Hematopoietic multipotent progenitor cell treated with erythropoietin and hydrocortisone succinate and interleukin-3 and kit ligand, for 4 days (in vitro differentiated cells): Measurements from ENCODE around the gene MTERF4.
A peak's percentile ranks its signal among the peaks of the same experiment; 100 is the strongest.

Experiments used
- DNase-seq: peaks from one replicate; pipeline ENCODE4 v3.0.0-alpha.2; 2015

Gene MTERF4

GRCh38 chr2:241068136-241068941, 33.7 kb downstream of the MTERF4 start:
- DNase-seq, result no peak

DNA sequence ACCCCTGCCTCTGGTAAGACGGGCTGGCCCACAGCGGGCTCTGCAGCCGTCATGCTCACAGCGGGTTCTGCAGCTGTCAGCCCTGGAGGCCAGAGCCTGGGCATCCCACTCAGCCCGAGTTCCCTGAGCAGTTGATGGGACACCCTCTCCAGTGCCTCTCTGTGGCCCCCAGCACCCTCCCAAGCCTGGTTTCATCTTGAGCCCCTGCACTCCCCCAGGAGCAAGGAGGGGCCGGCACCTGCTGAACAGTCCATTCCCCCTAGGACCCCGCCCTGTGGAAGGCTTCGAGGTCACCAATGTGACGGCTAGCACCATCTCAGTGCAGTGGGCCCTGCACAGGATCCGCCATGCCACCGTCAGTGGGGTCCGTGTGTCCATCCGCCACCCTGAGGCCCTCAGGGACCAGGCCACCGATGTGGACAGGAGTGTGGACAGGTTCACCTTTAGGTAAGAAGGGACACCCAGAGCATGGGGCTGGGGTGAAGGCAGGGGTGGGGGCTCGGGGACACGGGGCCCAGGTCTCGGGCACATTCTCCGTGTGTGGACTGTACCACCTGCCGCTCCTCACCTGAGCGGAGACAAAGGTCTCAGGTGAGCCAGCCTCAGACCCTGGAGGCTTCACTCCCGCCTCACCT, 34.5 kb downstream of the MTERF4 start:
- DNase-seq, result no peak

DNA sequence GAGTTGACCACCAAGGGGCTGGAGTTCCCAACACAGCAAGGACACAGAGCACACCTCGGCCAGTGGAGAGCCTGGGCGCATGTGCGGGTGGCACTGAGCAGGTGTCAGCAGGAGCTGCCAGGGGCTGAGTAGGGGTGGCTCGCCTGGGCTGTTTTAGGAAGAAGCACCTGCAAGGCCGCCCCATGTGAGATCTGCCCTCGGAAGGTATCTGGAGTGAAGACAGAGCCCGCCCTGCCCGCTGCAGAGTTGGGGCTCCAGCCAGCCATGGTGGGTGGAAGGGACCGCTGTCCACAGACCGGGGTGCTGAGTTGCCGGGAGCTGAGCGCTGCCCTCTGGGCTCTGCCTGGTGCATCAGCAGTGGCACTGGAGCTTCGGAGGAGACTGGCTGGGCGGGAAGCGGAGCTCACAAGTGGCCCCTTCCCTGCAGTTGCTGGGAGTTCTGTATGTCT, 35.2 kb downstream of the MTERF4 start:
- DNase-seq, result peak; percentile 45

DNA sequence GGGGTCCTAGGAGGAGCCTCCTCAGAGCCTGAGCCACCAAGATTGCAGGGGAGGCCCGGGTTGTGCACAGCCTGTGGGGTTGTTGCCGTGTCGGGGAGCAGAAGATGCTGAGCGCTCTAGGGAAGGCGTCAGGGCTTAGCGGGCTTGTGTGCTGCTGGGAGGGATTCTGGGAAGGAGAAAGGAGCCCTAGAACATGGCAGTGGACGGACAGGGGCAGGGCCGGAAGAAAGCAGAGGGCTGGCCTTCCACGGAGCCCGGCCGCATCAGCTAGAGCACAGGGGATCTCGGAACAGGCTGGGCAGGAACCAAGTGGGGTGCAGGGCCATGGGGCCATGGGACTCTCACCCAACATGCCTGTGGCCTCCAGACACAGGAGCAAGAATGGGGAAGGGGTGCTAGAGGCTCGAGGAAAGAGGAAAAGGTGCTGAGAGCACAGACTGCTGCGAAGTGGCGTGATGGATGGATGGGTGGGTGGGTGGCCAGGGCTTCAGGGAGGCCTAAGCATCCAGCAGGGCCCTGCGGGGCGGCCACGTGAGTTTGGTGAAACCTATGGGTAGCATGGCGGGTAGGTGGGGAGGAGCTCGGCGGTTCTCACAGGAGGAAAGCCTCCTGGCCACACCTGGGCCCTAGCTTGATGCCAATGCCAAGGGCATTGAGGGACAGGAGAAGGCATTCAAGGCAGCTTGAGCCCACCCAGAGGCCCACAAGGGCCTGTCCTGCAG, 35.8 kb downstream of the MTERF4 start:
- DNase-seq, result no peak

DNA sequence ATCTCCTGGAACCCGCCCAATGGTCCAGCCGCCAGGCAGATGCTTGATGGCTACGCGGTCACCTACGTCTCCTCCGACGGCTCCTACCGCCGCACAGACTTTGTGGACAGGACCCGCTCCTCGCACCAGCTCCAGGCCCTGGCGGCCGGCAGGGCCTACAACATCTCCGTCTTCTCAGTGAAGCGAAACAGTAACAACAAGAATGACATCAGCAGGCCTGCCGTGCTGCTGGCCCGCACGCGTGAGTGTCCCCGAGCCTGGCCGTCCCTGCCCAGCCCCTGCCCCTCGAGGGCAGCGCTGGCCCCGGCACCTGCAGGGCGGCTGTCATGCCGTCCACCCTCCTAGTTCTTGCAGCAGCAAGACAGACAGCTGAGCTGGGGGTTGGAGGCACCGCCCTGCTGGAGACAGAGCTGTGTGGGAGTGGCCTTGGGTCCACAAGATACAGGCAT, 36.7 kb downstream of the MTERF4 start:
- DNase-seq, result peak; percentile 22

DNA sequence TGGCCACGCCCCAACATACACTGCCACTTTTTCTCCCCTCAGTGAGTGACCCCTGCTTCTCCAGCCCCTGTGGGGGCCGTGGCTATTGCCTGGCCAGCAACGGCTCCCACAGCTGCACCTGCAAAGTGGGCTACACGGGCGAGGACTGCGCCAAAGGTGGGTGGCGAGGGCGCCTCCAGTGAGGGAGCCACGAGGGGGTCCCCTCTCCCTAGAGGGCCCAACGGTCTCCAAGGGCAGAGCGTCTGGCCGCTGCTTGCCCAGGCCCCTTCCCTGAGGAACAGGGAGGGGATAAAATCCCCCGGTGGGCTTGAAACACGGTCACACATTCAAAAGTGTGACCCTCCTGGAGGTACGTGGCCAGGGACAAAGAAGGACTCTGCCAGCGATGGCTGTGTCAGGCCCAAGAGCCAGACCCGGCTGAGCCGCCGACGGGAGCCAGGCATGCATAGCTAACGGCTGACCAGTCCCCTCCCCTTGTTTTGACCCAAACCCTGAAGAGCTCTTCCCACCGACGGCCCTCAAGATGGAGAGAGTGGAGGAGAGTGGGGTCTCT, 37.2 kb downstream of the MTERF4 start:
- DNase-seq, result no peak

DNA sequence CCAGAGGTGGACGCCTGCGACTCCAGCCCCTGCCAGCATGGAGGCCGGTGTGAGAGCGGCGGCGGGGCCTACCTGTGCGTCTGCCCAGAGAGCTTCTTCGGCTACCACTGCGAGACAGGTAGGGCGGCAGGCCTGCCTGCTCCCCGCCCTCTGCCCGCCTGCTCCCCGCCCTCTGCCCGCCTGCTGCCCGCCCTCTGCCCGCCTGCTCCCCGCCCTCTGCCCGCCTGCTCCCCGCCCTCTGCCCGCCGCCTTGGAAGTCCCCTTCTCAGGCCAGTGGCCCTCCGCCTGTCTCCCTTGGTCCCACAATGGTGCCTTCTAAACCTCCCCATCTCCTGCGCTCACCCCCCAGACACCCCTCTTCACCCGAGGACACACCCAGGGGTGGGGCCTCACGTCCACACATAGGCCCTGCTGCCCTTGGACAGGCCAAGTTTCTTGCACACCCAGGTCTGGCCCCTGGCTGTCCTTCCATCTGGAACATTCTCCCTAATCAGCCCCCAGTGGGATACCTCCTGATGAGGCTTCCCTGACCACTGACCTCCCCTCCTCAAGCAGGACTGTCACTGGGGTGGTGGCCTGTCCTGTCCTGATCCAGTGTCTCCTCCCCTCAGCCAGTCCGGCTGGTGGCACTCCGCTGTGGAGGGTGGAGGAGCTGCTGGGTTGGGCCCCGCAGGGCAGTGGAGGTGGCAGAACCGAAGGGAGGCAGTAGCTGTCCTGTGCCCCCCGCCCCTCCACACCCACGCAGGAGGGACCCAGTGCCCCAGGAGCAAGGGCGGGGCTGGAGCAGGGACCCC, 37.9 kb downstream of the MTERF4 start:
- peak; percentile 33 for DNase-seq

DNA sequence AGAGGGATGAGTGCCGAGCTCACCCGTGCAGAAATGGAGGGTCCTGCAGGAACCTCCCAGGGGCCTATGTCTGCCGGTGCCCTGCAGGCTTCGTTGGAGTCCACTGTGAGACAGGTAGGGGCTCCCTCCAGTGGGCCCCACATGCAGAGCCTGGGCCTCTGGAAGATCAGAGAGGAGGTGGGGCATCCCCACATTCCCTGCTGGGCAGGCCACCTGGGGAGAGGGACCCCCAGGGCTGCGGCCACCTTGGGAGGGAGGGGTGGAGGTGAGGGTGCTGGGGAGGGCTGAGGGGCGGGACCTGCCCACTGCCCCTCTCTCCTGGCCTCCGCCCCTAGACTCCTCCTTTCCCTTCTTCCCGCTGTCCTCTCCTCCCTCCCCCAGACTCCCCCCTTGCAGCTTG, 38.5 kb downstream of the MTERF4 start:
- no peak for DNase-seq

DNA sequence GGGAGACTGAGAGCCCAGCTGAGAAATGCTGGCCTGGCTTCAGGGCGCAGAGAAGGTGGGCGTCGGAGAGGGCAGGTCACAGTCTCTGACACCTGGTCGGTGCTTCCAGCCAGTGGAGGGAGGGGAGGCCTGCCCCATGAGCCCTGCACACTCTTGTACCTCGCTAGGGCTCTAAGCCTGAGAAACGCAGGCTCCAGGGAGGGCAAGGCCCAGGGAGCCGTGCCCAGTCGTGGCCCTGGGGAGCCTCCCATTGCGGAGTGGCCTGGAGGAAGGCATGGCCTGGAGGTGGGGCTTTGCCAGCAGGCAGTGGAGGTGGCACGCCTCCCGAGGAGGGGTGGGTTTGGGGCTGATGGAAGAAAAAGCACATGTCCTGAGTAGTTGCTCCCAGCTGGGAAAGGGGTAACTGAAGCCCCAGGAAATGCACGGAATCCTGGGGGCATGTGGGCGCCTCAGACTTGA, 39.0 kb downstream of the MTERF4 start:
- no peak for DNase-seq

GRCh38 chr2:241062389-241063092, 39.5 kb downstream of the MTERF4 start:
- no peak for DNase-seq

DNA sequence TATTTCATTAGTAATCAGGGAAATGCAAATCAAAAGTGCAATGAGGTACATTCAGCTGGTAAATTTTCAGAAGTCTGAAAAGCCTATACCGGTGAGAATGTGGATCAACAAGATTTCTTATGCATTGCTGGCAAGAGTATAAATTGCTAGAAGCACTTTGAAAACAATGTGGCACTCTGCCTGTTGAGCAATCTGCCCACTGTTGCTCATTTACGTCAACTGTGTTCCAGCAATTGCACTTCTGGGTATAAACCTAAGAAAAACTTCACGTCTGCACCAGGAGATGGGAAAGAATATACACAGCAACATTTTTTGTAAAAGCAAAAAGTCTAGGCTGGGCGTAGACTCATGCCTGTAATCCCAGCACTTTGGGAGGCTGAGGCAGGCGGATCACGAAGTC, 40.8 kb downstream of the MTERF4 start:
- no peak for DNase-seq

DNA sequence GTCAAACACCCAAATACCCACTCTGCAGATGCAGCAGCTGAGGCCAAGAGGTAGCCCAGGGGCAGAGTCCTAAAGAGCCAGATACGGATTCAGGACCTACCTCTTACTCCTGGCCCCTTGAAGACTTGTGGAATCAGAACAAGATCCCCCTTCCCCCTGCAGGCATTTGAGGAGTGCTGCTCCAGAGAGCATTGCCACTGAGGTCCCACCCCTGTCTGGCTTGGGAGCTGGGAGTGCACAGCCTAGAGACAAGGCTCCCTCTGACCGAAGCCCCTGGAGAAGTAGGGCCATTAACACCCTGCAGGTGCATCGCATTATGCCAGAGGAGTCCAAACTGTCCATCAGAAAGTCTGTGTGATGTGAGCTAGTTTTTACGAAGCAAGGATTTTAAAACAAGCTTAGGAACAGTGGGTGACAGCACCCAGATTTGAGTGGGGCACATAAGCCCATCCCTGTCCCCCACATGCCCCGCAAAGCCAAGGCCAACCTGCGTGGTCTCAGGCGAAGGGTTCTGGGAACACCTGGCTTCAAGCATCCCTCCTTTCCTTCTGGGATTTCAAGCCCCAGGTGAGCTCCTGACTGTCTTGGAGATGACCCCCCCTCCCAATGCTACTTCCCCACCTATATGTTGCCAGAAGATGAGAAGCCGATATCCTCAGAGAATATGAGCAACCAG, 48.4 kb downstream of the MTERF4 start:
- no peak for DNase-seq

DNA sequence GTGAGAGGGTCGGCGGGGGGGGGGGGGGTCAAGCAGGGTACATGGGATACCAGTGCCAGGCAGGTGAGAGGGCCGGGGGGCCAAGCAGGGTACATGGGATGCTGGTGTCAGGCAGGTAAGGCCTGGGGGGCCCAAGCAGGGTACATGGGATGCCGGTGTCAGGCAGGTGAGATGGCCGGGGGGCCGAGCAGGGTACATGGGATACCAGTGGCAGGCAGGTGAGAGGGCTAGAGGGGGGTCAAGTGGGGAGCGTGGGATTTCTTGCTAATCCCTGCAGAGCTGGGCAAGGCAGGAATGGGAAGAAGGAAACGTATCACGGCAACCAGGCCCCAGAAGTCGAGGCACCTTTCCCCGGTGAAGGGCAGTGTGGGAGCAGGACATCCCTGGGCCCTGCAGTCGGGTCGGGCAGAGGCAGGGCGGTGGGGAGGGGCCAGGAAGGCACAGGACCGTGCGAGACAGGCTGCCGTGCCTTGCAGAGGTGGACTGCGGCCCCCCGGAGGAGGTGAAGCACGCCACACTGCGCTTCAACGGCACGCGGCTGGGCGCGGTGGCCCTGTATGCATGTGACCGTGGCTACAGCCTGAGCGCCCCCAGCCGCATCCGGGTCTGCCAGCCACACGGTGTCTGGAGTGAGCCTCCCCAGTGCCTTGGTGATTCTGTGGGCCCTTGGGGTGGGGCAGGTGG, 49.3 kb downstream of the MTERF4 start:
- DNase-seq, result no peak

DNA sequence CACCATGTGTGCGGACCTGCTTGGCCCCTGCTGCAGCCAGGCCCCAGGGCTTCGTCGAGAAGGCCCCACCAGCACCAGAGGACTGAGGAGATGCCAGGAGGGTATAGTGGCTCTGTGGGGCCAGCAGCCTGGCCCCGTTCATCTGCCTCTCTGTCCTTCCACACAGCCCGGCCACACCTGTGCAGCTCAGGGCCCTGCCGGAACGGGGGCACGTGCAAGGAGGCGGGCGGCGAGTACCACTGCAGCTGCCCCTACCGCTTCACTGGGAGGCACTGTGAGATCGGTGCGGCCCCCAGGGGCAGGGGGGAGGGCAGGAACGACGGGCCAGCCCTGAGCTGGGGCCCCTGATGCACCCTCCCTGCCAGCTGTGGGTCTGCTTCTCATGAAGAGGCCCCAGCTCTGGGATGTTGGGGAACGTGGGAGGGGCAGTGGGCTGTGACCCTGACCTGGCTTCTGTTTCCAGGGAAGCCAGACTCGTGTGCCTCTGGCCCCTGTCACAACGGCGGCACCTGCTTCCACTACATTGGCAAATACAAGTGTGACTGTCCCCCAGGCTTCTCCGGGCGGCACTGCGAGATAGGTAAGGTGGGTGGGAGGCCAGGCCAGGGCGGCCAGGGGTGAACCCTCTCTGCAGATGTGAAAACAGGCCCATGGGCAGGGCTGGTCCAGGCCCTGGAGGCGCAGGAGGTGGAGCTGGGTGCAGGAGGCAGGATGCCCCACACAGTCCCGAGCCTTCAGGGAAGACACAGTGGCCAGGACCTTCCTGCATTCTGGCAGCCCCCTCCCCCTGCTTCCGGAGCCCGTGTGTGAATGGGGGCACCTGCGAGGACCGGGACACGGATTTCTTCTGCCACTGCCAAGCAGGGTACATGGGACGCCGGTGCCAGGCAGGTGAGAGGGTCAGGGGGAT, 50.3 kb downstream of the MTERF4 start:
- DNase-seq, result no peak

DNA sequence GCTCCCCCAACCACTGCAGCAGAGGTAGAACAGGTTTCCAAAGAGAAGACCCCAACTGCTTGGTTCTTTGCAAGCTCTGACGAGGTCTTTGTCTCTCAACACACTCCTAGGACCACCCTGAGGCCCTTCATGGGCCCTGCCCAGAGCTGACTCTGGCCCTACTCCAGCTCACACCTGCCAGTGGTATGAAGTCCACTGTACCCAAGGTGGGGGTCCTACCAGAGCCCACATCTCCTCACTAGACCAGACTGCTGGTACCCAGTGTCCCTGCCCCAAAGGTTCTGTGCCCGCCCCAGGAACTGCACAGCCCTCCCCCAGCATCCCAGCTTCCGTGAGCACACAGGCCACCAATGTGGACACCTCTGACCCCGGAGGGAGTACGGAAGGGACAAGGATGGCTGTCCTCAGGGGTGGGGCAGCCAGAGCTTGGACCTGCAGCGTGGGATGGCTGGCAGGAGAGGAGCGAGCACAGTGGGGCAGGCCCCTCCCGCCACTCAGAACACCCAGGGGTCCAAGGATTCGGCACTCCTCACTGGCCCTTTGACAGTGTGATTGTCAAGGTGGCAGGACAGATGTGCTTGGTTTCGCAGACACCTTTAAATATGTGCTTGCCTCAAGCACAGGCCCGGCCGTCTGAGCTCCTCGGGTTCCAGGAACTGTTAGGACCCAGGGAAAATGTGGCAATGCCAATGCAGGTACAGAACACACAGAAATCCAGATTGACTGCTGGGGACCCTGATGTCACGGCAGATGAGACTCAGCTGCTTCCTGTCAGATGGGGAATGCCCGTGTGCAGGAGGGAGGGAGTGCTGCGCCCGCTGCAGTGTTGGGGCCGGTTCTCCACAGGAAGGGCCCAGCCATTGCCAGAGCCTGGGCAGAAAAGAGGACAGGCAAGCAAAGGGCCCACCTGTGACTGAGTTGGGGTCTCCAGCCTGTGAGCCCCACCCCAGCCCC, 51.2 kb downstream of the MTERF4 start:
- no peak for DNase-seq

- DNase-seq, result no peak
Measured at GRCh38 chr2:241049739-241050623, 52.1 kb downstream of the MTERF4 start.

DNA sequence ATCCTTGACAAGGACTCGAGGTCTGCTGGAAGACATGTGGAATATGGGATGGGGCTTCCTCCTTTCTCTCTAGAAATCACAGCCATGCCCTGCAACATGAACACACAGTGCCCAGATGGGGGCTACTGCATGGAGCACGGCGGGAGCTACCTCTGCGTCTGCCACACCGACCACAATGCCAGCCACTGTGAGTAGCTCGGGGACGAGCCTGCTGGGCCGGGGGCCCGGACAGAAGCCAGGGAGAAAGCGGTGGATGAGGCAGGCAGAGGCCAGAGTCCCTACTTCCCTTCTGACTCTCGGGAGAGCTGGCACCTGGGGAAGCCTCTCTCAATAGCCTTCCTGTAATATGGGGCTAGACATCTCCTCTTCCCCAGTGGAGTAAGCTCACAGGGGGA, 53.1 kb downstream of the MTERF4 start:
- DNase-seq, result no peak
